ENCODE results near the gene CRYBG2. TPM values are rescaled to one million over a fixed set of nuclear protein-coding genes. Genes with fewer than 3 reads are reported as not detected.
"Not testable (repeated sequence)": the region's sequence is repeated elsewhere in the genome, so short reads cannot be mapped to it uniquely, and the experiment has no call there.

CRYBG2 gene
- total and polyA plus RNA-seq, 4 donors = 0.37 to 7.7 (median 2.7) TPM

DNA sequence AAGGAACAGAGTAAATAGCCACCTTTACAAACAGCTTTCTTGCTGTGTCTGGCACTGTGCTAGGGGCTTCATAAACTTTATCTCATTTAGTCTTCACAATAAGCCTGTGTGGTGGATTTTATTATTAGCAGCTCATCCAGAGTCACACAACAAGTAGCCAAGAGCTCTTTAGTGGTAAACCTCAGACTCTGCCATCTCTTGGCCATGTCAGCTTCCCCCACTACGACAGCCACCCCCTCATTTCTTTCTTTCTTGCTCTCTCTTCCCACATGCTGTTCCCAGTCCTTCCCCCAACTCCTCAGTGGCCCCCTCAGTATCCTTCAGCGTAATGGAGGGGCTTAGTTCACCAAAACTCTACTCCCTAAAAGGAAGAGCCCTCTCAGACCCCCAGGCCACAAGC is 19.9 kb upstream of the CRYBG2 start:
- Histone ChIP-seq H3K4me3 (no peak overlapping the region), H3K9ac (ENCODE audit: insufficient read depth in 1 of 2, low read length in 2 of 2) (no peak overlapping the region), H3K4me1 (ENCODE audit: control insufficient read depth in 5 of 5, insufficient read depth in 5 of 5, low read length in 5 of 5) (no peaks in the 10 kb centered on the region), H3K9me3 (ENCODE audit: control insufficient read depth in 4 of 4, insufficient read depth in 3 of 4, low read length in 3 of 4) (no peaks in the 10 kb centered on the region), H3K36me3 (ENCODE audit: control insufficient read depth in 4 of 4, insufficient read depth in 4 of 4, low read length in 4 of 4) (no peaks in the 10 kb centered on the region), H3K27ac (ENCODE audit: low read depth in 1 of 2, low read length in 1 of 2) (no peak overlapping the region), H3K27me3 (ENCODE audit: control insufficient read depth in 3 of 3, insufficient read depth in 3 of 3, low read length in 2 of 3) (no peaks in the 10 kb centered on the region)
- ATAC-seq (ENCODE audit: insufficient read depth, low FRiP score) (no peak), DNase-seq (no peak)
- TF ChIP-seq, protein P1, sequence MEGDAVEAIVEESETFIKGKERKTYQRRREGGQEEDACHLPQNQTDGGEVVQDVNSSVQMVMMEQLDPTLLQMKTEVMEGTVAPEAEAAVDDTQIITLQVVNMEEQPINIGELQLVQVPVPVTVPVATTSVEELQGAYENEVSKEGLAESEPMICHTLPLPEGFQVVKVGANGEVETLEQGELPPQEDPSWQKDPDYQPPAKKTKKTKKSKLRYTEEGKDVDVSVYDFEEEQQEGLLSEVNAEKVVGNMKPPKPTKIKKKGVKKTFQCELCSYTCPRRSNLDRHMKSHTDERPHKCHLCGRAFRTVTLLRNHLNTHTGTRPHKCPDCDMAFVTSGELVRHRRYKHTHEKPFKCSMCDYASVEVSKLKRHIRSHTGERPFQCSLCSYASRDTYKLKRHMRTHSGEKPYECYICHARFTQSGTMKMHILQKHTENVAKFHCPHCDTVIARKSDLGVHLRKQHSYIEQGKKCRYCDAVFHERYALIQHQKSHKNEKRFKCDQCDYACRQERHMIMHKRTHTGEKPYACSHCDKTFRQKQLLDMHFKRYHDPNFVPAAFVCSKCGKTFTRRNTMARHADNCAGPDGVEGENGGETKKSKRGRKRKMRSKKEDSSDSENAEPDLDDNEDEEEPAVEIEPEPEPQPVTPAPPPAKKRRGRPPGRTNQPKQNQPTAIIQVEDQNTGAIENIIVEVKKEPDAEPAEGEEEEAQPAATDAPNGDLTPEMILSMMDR (IDR thresholded peaks at IDR 0.05; ENCODE audit: control extremely low read depth, extremely low read depth) = no peak
- WGBS, 2 donors = 33 to 42% methylated on average over 2 of the region's 2 CpGs

DNA sequence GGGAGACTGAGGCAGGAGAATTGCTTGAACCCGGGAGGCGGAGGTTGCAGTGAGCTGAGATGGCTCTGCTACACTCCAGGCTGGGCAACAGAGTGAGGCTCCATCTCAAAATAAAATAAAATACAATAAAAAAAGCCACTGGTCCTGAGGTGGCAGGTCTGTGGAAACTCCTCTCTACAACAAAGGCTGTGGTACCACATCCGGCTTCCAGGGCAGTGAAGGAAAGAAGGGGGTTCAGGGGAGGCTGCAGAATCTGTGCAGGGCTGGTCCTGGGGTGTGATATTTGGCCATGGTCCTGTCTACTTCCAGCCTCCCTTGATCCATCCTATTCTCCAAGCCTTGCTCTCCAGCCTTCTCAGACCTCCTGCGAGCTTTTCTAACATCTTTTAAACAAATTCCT is 19.4 kb upstream of the CRYBG2 start:
- no peaks in the 10 kb centered on the region for H3K27me3 ChIP-seq (ENCODE audit: control insufficient read depth in 3 of 3, insufficient read depth in 3 of 3, low read length in 2 of 3)
- H3K4me3 ChIP-seq = no peak overlapping the region
- 77 to 86% methylated on average over 4 of the region's 4 CpGs for WGBS, 2 donors
- TF ChIP-seq, protein P1 (IDR thresholded peaks at IDR 0.05; ENCODE audit: control extremely low read depth, extremely low read depth) = no peak
- no peaks in the 10 kb centered on the region for H3K36me3 ChIP-seq (ENCODE audit: control insufficient read depth in 4 of 4, insufficient read depth in 4 of 4, low read length in 4 of 4)
- DNase-seq (no peak), ATAC-seq (ENCODE audit: insufficient read depth, low FRiP score) (no peak)
- no peaks in the 10 kb centered on the region for H3K9me3 ChIP-seq (ENCODE audit: control insufficient read depth in 4 of 4, insufficient read depth in 3 of 4, low read length in 3 of 4)
- H3K27ac ChIP-seq (ENCODE audit: low read depth in 1 of 2, low read length in 1 of 2) = no peak overlapping the region
- H3K4me1 ChIP-seq (ENCODE audit: control insufficient read depth in 5 of 5, insufficient read depth in 5 of 5, low read length in 5 of 5) = no peaks in the 10 kb centered on the region
- H3K9ac ChIP-seq (ENCODE audit: insufficient read depth in 1 of 2, low read length in 2 of 2) = no peak overlapping the region

DNA sequence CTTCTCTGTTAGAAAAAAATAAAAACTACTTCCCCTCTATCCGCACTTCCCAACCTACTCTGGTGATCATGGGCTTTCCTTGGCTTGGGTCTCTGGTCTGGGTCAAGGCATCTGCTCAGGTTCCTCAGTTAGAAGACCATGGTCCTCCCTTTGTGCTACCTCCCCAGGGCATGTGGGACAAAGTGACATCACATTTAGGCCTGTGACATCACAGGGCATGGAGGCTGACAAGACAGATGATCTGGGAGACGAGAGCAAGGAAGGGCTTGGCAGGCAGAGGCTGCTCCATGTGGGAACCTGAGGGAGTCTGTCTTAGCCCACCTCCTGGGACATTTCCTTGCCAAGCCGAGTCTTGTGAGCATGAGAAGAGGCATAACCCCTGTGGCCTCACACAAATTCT is 18.7 kb upstream of the CRYBG2 start, which contains the start of gene ZNF683:
ZNF683 (minus strand) TSS at position 140 of the 400 bp plus-strand sequence. CDS start 4,179 bp downstream, outside the sequence.
- not testable (repeated sequence) for H3K9ac ChIP-seq (ENCODE audit: insufficient read depth in 1 of 2, low read length in 2 of 2); H3K4me3 ChIP-seq; H3K27me3 ChIP-seq (ENCODE audit: control insufficient read depth in 3 of 3, insufficient read depth in 3 of 3, low read length in 2 of 3); H3K36me3 ChIP-seq (ENCODE audit: control insufficient read depth in 4 of 4, insufficient read depth in 4 of 4, low read length in 4 of 4); H3K4me1 ChIP-seq (ENCODE audit: control insufficient read depth in 5 of 5, insufficient read depth in 5 of 5, low read length in 5 of 5); H3K9me3 ChIP-seq (ENCODE audit: control insufficient read depth in 4 of 4, insufficient read depth in 3 of 4, low read length in 3 of 4); ATAC-seq (ENCODE audit: insufficient read depth, low FRiP score); DNase-seq; H3K27ac ChIP-seq (ENCODE audit: low read depth in 1 of 2, low read length in 1 of 2)
- 53 to 64% methylated on average over 3 of the region's 3 CpGs for WGBS, 2 donors

DNA sequence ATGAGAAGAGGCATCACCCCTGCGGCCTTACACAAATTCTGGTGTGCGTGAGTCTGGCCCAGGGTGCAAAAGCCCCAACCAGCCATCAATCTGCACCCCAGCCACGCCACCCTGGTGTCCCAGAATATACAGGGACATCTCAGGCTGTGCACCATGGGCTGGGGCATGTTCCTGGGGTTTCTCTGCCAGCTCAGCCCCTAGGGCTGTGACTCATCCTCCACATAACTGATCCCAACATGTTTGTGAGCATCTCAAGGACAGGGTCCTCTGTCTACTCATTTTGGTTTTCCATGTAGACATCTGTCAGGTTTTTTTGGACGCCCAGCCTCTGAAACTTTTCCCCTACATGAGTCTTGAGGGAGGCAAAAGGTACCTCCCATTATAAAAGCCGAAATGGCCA is 18.1 kb upstream of the CRYBG2 start:
- Histone ChIP-seq H3K4me3 (no peak overlapping the region), H3K27me3 (ENCODE audit: control insufficient read depth in 3 of 3, insufficient read depth in 3 of 3, low read length in 2 of 3) (no peaks in the 10 kb centered on the region), H3K9ac (ENCODE audit: insufficient read depth in 1 of 2, low read length in 2 of 2) (no peak overlapping the region), H3K27ac (ENCODE audit: low read depth in 1 of 2, low read length in 1 of 2) (no peak overlapping the region), H3K4me1 (ENCODE audit: control insufficient read depth in 5 of 5, insufficient read depth in 5 of 5, low read length in 5 of 5) (no peaks in the 10 kb centered on the region), H3K36me3 (ENCODE audit: control insufficient read depth in 4 of 4, insufficient read depth in 4 of 4, low read length in 4 of 4) (no peaks in the 10 kb centered on the region), H3K9me3 (ENCODE audit: control insufficient read depth in 4 of 4, insufficient read depth in 3 of 4, low read length in 3 of 4) (no peaks in the 10 kb centered on the region)
- DNase-seq = no peak
- 80 to 93% methylated on average over 5 of the region's 5 CpGs for WGBS, 2 donors
- TF ChIP-seq, protein P1 (IDR thresholded peaks at IDR 0.05; ENCODE audit: control extremely low read depth, extremely low read depth) = no peak
- ATAC-seq (ENCODE audit: insufficient read depth, low FRiP score) = no peak

Measured in lung (tissue), 12 donors.